Neural progenitor cell (in vitro differentiated cells): ENCODE results near the gene GRID1.

Experiments used
- CTCF ChIP-seq: fragments of 200-600 bp; sonication (generic); IDR thresholded peaks from 2 replicates; pipeline ENCODE4 v1.5.1; 2017; ENCODE audit warnings: antibody characterized with exemption, mild to moderate bottlenecking
- EZH2 ChIP-seq: fragments of 200-600 bp; sonication (generic); IDR thresholded peaks from 2 replicates; pipeline ENCODE4 v1.6.1; 2017; ENCODE audit warnings: antibody characterized with exemption, mild to moderate bottlenecking, moderate library complexity
- EZH2phosphoT487 ChIP-seq: fragments of 200-600 bp; sonication (generic); IDR thresholded peaks from 2 replicates; pipeline ENCODE4 v1.6.1; 2017; ENCODE audit warnings: antibody characterized with exemption

GRCh38 chr10:86310291-86310690, 56.3 kb downstream of the GRID1 start:
- no peak for TF ChIP-seq CTCF
- TF ChIP-seq EZH2: no peak
- TF ChIP-seq EZH2phosphoT487: no peak
